H9 (cell line): ENCODE measurements around the gene MICAL3. TPM values are rescaled to one million over a fixed set of nuclear protein-coding genes. Genes with fewer than 3 reads are reported as not detected.

Experiments used
- DNase-seq: peaks from one replicate; pipeline ENCODE4 v3.0.0-alpha.2; 2017
- H2AFZ ChIP-seq: one replicate; pipeline ENCODE4 v1.6.1; 2013; ENCODE audit warnings: mild to moderate bottlenecking, low read length, control low read depth, moderate library complexity
- H2AK5ac ChIP-seq: 2 replicates; pipeline ENCODE4 v1.6.1; 2013; ENCODE audit warnings: low read length, control low read depth, mixed read lengths; ENCODE audit not compliant: insufficient read length
- H2BK120ac ChIP-seq: one replicate; pipeline ENCODE4 v1.6.1; 2013; ENCODE audit warnings: low read depth, mild to moderate bottlenecking, low read length, control low read depth, inconsistent platforms; ENCODE audit not compliant: poor library complexity, severe bottlenecking
- H2BK12ac ChIP-seq: 2 replicates; pipeline ENCODE4 v1.6.1; 2013; ENCODE audit warnings: low read length, control low read depth, mixed read lengths, low read depth; ENCODE audit not compliant: insufficient read length
- H2BK15ac ChIP-seq: 2 replicates; pipeline ENCODE4 v1.6.1; 2013; ENCODE audit warnings: low read depth, low read length, control low read depth
- H2BK20ac ChIP-seq: one replicate; pipeline ENCODE4 v1.6.1; 2013; ENCODE audit warnings: low read depth, mild to moderate bottlenecking, low read length, control low read depth, inconsistent platforms; ENCODE audit not compliant: poor library complexity, severe bottlenecking
- H2BK5ac ChIP-seq: 2 replicates; pipeline ENCODE4 v1.6.1; 2013; ENCODE audit warnings: low read length, control low read depth, mixed read lengths; ENCODE audit not compliant: insufficient read length
- H3K14ac ChIP-seq: 2 replicates; pipeline ENCODE4 v1.6.1; 2013; ENCODE audit warnings: low read length, control low read depth; ENCODE audit not compliant: insufficient read depth
- H3K18ac ChIP-seq: 2 replicates; pipeline ENCODE4 v1.6.1; 2013; ENCODE audit warnings: low read depth, mild to moderate bottlenecking, mixed read lengths, low read length, control low read depth; ENCODE audit not compliant: insufficient read length
- H3K23ac ChIP-seq: 2 replicates; pipeline ENCODE4 v1.6.1; 2013; ENCODE audit warnings: low read length, control low read depth, mixed read lengths, low read depth; ENCODE audit not compliant: insufficient read length
- H3K23me2 ChIP-seq: 2 replicates; pipeline ENCODE4 v1.6.1; 2013; ENCODE audit warnings: low read depth, mild to moderate bottlenecking, mixed read lengths, low read length, control low read depth; ENCODE audit not compliant: insufficient read length, poor library complexity, severe bottlenecking
- H3K27ac ChIP-seq: 2 replicates; pipeline ENCODE4 v1.5.1; 2013; ENCODE audit warnings: low read length, control low read depth, mixed read lengths, low read depth; ENCODE audit not compliant: insufficient read length
- H3K27me3 ChIP-seq: 2 replicates; pipeline ENCODE4 v1.6.1; 2013; ENCODE audit warnings: low read length, control low read depth, inconsistent platforms; ENCODE audit not compliant: insufficient read depth
- H3K4ac ChIP-seq: 2 replicates; pipeline ENCODE4 v1.6.1; 2013; ENCODE audit warnings: low read depth, mild to moderate bottlenecking, control low read depth, inconsistent platforms, low read length, moderate library complexity
- H3K4me1 ChIP-seq: 2 replicates; pipeline ENCODE4 v1.6.1; 2013; ENCODE audit warnings: low read length, control low read depth, inconsistent platforms; ENCODE audit not compliant: insufficient read depth
- H3K4me2 ChIP-seq: 2 replicates; pipeline ENCODE4 v1.6.1; 2013; ENCODE audit warnings: low read length, control low read depth, mixed read lengths; ENCODE audit not compliant: insufficient read length, insufficient read depth
- H3K56ac ChIP-seq: 2 replicates; pipeline ENCODE4 v1.6.1; 2013; ENCODE audit warnings: low read depth, mild to moderate bottlenecking, mixed read lengths, low read length, control low read depth; ENCODE audit not compliant: insufficient read length
- H3K79me1 ChIP-seq: 2 replicates; pipeline ENCODE4 v1.6.1; 2013; ENCODE audit warnings: low read depth, mild to moderate bottlenecking, moderate library complexity, low read length, control low read depth, inconsistent platforms; ENCODE audit not compliant: insufficient read depth, poor library complexity, severe bottlenecking
- H3K79me2 ChIP-seq: 2 replicates; pipeline ENCODE4 v1.6.1; 2013; ENCODE audit warnings: low read length, control low read depth, inconsistent platforms; ENCODE audit not compliant: insufficient read depth
- H3K9ac ChIP-seq: 2 replicates; pipeline ENCODE4 v1.6.1; 2013; ENCODE audit warnings: low read length, control low read depth, mixed read lengths; ENCODE audit not compliant: insufficient read length; ENCODE audit errors: extremely low read depth
- H3K9me3 ChIP-seq: one replicate; pipeline ENCODE4 v1.6.1; 2013; ENCODE audit warnings: low read depth, low read length, inconsistent platforms; ENCODE audit not compliant: control insufficient read depth
- H3T11ph ChIP-seq: one replicate; pipeline ENCODE4 v1.6.1; 2013; ENCODE audit warnings: mild to moderate bottlenecking, low read length, control low read depth, inconsistent platforms
- H4K20me1 ChIP-seq: one replicate; pipeline ENCODE4 v1.6.1; 2013; ENCODE audit not compliant: control insufficient read depth, insufficient read length, insufficient read depth
- H4K5ac ChIP-seq: 2 replicates; pipeline ENCODE4 v1.6.1; 2013; ENCODE audit warnings: low read depth, mild to moderate bottlenecking, mixed read lengths, low read length, control low read depth; ENCODE audit not compliant: insufficient read length
- H4K8ac ChIP-seq: replicated peaks from 2 replicates; pipeline ENCODE4 v1.6.1; 2013; ENCODE audit warnings: low read length, control low read depth, mixed read lengths, low read depth; ENCODE audit not compliant: insufficient read length
- H4K91ac ChIP-seq: 2 replicates; pipeline ENCODE4 v1.6.1; 2013; ENCODE audit warnings: low read depth, mild to moderate bottlenecking, moderate library complexity, mixed read lengths, low read length, control low read depth; ENCODE audit not compliant: insufficient read length
- H3K27ac Mint-ChIP-seq, 3 experiments: 2 replicates in 2 of 3; 3 replicates in 1 of 3; pipeline ENCODE4 v1.8.0; 2020 to 2021; ENCODE audit warnings: mixed read lengths in 3 of 3, mild to moderate bottlenecking in 1 of 3, moderate library complexity in 1 of 3
- H3K27me3 Mint-ChIP-seq: 2 replicates; pipeline ENCODE4 v1.8.0; 2021; ENCODE audit warnings: low read depth, mild to moderate bottlenecking, moderate library complexity, mixed read lengths
- H3K36me3 Mint-ChIP-seq, 3 experiments: 2 replicates in 2 of 3; 3 replicates in 1 of 3; pipeline ENCODE4 v1.8.0; 2020 to 2021; ENCODE audit warnings: low read depth in 3 of 3, mixed read lengths in 3 of 3; ENCODE audit not compliant: insufficient read depth in 1 of 3
- H3K4me1 Mint-ChIP-seq, 2 experiments: 2 replicates each; pipeline ENCODE4 v1.8.0; 2020; ENCODE audit warnings: mixed read lengths in 2 of 2
- H3K4me3 Mint-ChIP-seq, 2 experiments: 2 replicates in 1 of 2; 3 replicates in 1 of 2; pipeline ENCODE4 v1.8.0; 2020 to 2021; ENCODE audit warnings: mild to moderate bottlenecking in 2 of 2, mixed read lengths in 2 of 2, moderate library complexity in 1 of 2
- H3K9me3 Mint-ChIP-seq, 2 experiments: 2 replicates in 1 of 2; 3 replicates in 1 of 2; pipeline ENCODE4 v1.8.0; 2020; ENCODE audit warnings: mild to moderate bottlenecking in 2 of 2, mixed read lengths in 2 of 2, moderate library complexity in 1 of 2
- WGBS: extraction: QIAGEN DNeasy Blood & Tissue Kit; methylation state at CpG from one replicate; pipeline ENCODE4 v1.1.7; 2013; ENCODE audit warnings: missing lambda C conversion rate, low lambda C conversion rate, mixed read lengths; ENCODE audit not compliant: insufficient read length; ENCODE audit errors: extremely low coverage; 5-methylcytosine and 5-hydroxymethylcytosine counted together
- total RNA-seq: library from RNA; stranded (reverse); gene quantifications from 2 replicates; pipeline ENCODE4 v1.2.1, GENCODE V29; 2021
- TF ChIP-seq, protein P1 (sequence below): fragments of 200-600 bp; sonication (generic); conservative IDR thresholded peaks from 3 replicates; pipeline ENCODE4 v1.8.0; 2021; ENCODE audit warnings: antibody characterized with exemption, mild to moderate bottlenecking

Gene MICAL3
- total RNA-seq, 1 experiment from 2014 or later: 50.2 TPM

DNA sequence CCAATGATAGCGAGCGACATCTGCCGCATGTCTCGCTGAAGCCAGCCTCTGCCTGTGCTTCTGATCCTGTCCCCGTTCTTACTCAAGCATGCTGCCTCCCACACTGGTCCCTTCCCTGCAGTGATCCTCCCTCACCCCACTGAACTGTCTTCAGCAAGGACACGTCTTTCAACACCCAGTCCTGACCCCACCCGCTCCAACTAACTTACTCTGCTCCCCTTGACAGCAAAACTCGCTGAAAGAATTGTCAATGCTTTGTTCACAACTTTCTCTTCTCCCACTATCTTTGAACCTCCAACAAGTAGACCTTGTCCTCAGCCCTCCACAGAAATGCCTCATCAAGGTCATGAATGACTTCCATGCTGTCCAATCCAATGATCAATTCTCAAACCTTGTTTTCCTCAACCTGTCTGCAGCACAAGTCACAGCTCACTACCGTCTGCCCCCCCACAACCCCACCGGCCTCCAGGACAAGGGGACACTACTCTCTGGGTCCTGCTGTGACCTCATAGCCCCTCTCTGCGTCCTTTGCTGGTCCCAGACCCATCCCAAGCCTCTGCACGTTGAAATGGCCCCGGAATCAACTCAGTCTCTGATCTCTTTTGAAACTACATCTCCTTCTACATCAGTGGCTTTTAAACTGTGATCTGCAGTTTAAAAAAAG is 108.0 kb downstream of the MICAL3 start:
- H2AFZ ChIP-seq: no peak overlapping the region
- WGBS: no CpG with 5 or more reads among the region's 13 CpGs

More for the DNA sequence above, 108.0 kb downstream of the MICAL3 start:
- Histone ChIP-seq H3K4ac (no peak overlapping the region), H3K79me1 (peaks cover 8% of the 10 kb centered on the region), H3K4me1 (peaks cover 12% of the 10 kb centered on the region; the same call in 1 of the 2 replicates), H2AK5ac (no peak overlapping the region), H3K27ac (no peak overlapping the region), H4K5ac (no peak overlapping the region), H3K14ac (no peak overlapping the region; the same call in 1 of the 2 replicates), H2BK12ac (no peak overlapping the region), H3K23me2 (no peaks in the 10 kb centered on the region), H4K20me1 (no peaks in the 10 kb centered on the region), H3K9me3 (no peaks in the 10 kb centered on the region), H2BK15ac (no peak overlapping the region), H4K91ac (no peak overlapping the region), H3K4me2 (no peak overlapping the region), H3K79me2 (peaks cover 2% of the 10 kb centered on the region; the same call in 1 of the 2 replicates), H2BK5ac (no peak overlapping the region), H3K23ac (no peak overlapping the region), H2BK20ac (no peak overlapping the region), H2BK120ac (no peak overlapping the region), H3K56ac (no peak overlapping the region), H4K8ac (no peak overlapping the region), H3K27me3 (no peaks in the 10 kb centered on the region), H3T11ph (no peak overlapping the region), H3K9ac (no peak overlapping the region), H3K18ac (no peak overlapping the region)
- no peaks in the 10 kb centered on the region for H3K27me3 Mint-ChIP-seq
- H3K9me3 Mint-ChIP-seq: no peaks in the 10 kb centered on the region
- TF ChIP-seq, protein P1, sequence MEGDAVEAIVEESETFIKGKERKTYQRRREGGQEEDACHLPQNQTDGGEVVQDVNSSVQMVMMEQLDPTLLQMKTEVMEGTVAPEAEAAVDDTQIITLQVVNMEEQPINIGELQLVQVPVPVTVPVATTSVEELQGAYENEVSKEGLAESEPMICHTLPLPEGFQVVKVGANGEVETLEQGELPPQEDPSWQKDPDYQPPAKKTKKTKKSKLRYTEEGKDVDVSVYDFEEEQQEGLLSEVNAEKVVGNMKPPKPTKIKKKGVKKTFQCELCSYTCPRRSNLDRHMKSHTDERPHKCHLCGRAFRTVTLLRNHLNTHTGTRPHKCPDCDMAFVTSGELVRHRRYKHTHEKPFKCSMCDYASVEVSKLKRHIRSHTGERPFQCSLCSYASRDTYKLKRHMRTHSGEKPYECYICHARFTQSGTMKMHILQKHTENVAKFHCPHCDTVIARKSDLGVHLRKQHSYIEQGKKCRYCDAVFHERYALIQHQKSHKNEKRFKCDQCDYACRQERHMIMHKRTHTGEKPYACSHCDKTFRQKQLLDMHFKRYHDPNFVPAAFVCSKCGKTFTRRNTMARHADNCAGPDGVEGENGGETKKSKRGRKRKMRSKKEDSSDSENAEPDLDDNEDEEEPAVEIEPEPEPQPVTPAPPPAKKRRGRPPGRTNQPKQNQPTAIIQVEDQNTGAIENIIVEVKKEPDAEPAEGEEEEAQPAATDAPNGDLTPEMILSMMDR: no peak
- DNase-seq: no peak
- H3K4me1 Mint-ChIP-seq: peaks cover 36 to 39% of the 10 kb centered on the region in 2 experiments
- no peak overlapping the region for H3K27ac Mint-ChIP-seq
- no peaks in the 10 kb centered on the region for H3K36me3 Mint-ChIP-seq
- H3K4me3 Mint-ChIP-seq: no peak overlapping the region
